GM13977 (cell line): ENCODE data around the gene WFDC1.

Source experiments
- DNase-seq: peaks from one replicate; pipeline ENCODE4 v3.0.0; 2012; ENCODE audit warnings: low spot score
- CTCF ChIP-seq: IDR thresholded peaks from 2 replicates; pipeline ENCODE4 v1.5.1; 2012; ENCODE audit warnings: mild to moderate bottlenecking, control low read depth; ENCODE audit not compliant: insufficient read depth; ENCODE audit errors: extremely low read depth, missing control alignments
- in situ Hi-C: fragments of 300-500 bp; cut with MboI; formaldehyde crosslinking; loops from one replicate; pipeline ENCODE4 v1.12.0; 2022; ENCODE audit warnings: low sequenced_read_pairs, low pct_unique_long_range_greater_than_20kb, mixed read lengths, inconsistent platforms; ENCODE audit not compliant: unreplicated experiment

Gene WFDC1

GRCh38 chr16:84293406-84293805, 1.3 kb upstream of the WFDC1 start:
- TF ChIP-seq CTCF: no peak
- in situ Hi-C loops: loop anchor here (25.0 kb wide), 1 partner anchor 194 kb away; no protein-coding TSS in a partner anchor
- no peak for DNase-seq

- no peak for TF ChIP-seq CTCF
- DNase-seq: no peak
- in situ Hi-C loops: loop anchor here (25.0 kb wide), 1 partner anchor 193 kb away; no protein-coding TSS in a partner anchor
Observed at GRCh38 chr16:84294117-84294516, 561 bp upstream of the WFDC1 start.

- in situ Hi-C loops: loop anchor here (25.0 kb wide), 1 partner anchor 192 kb away; no protein-coding TSS in a partner anchor
- no peak for DNase-seq
- no peak for TF ChIP-seq CTCF
Observed at GRCh38 chr16:84295203-84295860, 654 bp downstream of the WFDC1 start.

GRCh38 chr16:84298376-84298899, 3.8 kb downstream of the WFDC1 start:
- TF ChIP-seq CTCF: no peak
- in situ Hi-C loops: loop anchor here (25.0 kb wide), 1 partner anchor 189 kb away; no protein-coding TSS in a partner anchor
- no peak for DNase-seq

GRCh38 chr16:84299734-84300440, 5.2 kb downstream of the WFDC1 start:
- in situ Hi-C loops: loop anchor here (25.0 kb wide), 1 partner anchor 187 kb away; no protein-coding TSS in a partner anchor
- no peak for TF ChIP-seq CTCF
- DNase-seq: no peak

- in situ Hi-C loops: no loop called here
- TF ChIP-seq CTCF: no peak
- no peak for DNase-seq
Observed at GRCh38 chr16:84302111-84302954, 7.7 kb downstream of the WFDC1 start.
